WI38 (cell line): ENCODE data around the gene ACVRL1.
A peak's percentile ranks its signal among the peaks of the same experiment; 100 is the strongest.

Experiments used
- H3K4me3 ChIP-seq: 2 replicates; pipeline ENCODE4 v1.5.1; 2011; ENCODE audit warnings: low read depth, mild to moderate bottlenecking, control low read depth, low read length
- CTCF ChIP-seq: IDR thresholded peaks from 2 replicates; pipeline ENCODE4 v1.5.1; 2012; ENCODE audit warnings: low read depth, mild to moderate bottlenecking, control low read depth, low read length

Gene ACVRL1

GRCh38 chr12:51961834-51962233 is 54.5 kb downstream of the ACVRL1 start:
- no peak for TF ChIP-seq CTCF
- no peak overlapping the region for H3K4me3 ChIP-seq

DNA sequence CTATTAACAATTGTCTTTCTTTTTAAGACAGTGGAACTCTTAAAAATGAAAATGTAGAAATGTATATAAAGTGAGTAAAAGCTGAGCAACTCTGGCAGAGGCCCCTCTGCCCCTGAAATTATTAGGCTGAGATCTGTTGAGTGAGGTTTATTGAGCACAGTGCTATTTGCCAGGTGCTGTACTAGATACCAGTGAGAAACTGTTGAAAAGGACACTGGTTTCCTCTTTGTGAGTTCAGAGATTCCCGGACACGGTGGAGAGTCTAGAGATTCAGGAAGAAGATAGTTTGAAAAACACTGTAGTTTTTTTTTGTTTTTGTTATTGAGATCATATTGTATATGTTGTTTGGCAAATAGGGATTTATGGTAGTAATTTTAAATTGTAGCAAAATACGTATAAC is 55.4 kb downstream of the ACVRL1 start:
- no peak overlapping the region for H3K4me3 ChIP-seq
- TF ChIP-seq CTCF = no peak

DNA sequence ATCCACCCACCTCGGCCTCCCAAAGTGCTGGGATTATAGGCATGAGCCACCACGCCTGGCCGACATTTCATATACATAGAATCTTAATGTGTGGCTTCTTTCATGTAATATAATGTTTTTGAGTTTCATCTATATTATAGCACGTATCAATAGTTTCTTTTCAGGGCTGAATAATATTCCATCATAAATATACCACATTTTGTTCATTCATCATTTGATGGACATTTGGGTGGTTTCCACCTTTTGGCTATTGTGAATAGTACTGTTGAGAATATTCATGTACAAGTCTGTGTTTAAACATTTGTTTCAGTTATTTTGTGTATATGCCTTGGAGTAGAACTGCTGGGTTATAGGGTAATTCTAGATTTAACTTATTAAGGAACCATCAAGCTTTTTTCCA is 56.2 kb downstream of the ACVRL1 start:
- H3K4me3 ChIP-seq = no peak overlapping the region
- no peak for TF ChIP-seq CTCF

- H3K4me3 ChIP-seq = no peak overlapping the region
- no peak for TF ChIP-seq CTCF
These were observed 62.3 kb downstream of the ACVRL1 start for GRCh38 chr12:51969643-51970042.

DNA sequence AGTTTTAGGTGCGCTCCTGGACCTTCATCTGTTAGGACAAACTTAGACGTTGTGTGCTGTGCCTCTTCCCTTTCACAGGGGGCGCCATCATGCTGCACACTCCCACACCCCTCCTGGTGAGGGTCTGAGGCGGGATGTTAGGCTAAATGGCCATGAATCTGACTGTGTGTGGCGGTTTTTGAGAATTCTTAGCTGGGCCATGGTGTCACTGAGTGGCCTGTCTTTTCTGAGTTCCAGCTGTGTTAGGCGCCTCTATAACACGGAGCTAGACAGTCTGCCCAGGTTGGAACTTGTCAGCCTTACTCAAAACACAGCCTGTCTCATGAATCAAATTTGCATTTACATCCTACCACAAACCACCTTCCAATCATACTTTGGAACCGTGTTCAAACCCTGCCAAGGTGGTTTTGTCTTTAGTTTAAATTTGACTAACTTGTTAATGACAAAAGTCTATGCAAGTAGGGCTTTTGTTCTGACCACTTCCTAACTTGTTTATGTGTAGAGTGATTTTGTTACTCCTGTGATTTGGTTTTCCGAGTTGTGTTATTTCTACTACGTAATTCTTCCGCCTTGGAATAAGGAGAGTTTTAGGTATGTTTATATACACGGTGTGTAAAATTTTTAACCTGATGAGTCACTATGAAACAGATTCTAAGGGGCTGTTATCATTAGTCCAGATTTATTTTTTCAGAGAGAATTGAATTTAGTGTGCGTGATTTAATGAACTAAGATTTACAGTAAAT is 63.8 kb downstream of the ACVRL1 start:
- peak; percentile 87 for TF ChIP-seq CTCF
- H3K4me3 ChIP-seq = peak overlapping the region; percentile 32

DNA sequence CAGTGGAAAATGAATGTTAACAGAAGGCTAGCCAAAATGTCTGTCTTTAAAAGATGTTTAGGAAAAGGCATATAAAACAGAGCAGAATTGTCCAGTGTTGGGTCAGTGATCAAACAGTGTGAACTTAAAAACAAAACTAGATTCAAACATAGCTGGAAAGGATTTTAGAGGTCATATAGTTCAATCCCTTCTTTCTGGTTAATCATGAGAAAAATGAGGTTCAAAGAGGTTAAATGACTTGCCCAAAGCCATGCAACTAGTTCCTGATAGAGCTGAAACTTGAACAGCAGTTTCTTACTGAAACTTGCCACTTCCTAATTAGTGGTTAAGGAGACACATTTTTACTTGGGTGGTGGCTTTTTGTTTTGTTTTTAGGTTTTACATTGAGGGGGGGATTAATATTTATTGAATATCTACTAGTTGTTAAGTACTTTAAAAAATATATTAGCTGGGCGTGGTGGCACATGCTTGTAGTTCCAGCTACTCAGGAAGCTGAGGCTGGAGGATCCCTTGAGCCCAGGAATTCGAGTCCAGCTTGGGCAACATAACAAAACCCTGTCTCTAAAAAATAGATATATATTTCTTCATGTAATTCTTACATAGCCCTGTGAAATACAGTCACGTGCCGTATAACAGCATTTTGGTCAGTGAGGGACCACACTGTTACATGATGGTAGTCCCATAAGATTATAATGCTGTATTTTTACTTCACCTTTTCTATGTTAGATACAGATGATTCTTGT is 64.5 kb downstream of the ACVRL1 start:
- TF ChIP-seq CTCF = no peak
- H3K4me3 ChIP-seq = no peak overlapping the region

GRCh38 chr12:51972422-51972812 is 65.1 kb downstream of the ACVRL1 start:
- no peak overlapping the region for H3K4me3 ChIP-seq
- TF ChIP-seq CTCF = no peak
